Stimulated activated CD8-positive, alpha-beta memory T cell treated with anti-CD3 and anti-CD28 coated beads, Interleukin-2, amount 100 ng/mL, for 1 hour (primary cell): ENCODE data around the gene NLRC5.
"Not testable (repeated sequence)": the region's sequence is repeated elsewhere in the genome, so short reads cannot be mapped to it uniquely, and the experiment has no call there.

Source experiments
- DNase-seq, 2 donors: peaks; one replicate each; pipeline ENCODE4 v3.0.0-alpha.2; 2020; ENCODE audit warnings: low read depth in 2 of 2

The NLRC5 gene

DNA sequence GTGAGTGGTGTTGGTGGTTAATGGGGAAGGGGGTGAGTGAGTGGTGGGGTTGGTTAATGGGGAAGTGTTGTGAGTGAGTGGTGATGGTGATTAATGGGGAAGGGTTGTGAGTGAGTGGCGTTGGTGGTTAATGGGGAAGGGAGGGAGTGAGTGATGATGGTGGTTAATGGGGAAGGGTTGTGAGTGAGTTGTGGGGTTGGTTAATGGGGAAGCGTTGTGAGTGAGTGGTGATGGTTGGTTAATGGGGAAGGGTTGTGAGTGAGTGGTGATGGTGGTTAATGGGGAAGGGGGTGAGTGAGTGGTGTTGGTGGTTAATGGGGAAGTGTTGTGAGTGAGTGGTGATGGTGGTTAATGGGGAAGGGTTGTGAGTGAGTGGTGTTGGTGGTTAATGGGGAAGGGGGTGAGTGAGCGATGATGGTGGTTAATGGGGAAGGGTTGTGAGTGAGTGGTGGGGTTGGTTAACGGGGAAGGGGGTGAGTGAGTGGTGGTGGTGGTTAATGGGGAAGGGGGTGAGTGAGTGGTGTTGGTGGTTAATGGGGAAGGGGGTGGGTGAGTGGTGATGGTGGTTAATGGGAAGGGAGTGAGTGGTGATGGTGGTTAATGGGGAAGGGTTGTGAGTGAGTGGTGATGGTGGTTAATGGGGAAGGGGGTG, 81.8 kb downstream of the NLRC5 start:
- DNase-seq = not testable (repeated sequence)

DNA sequence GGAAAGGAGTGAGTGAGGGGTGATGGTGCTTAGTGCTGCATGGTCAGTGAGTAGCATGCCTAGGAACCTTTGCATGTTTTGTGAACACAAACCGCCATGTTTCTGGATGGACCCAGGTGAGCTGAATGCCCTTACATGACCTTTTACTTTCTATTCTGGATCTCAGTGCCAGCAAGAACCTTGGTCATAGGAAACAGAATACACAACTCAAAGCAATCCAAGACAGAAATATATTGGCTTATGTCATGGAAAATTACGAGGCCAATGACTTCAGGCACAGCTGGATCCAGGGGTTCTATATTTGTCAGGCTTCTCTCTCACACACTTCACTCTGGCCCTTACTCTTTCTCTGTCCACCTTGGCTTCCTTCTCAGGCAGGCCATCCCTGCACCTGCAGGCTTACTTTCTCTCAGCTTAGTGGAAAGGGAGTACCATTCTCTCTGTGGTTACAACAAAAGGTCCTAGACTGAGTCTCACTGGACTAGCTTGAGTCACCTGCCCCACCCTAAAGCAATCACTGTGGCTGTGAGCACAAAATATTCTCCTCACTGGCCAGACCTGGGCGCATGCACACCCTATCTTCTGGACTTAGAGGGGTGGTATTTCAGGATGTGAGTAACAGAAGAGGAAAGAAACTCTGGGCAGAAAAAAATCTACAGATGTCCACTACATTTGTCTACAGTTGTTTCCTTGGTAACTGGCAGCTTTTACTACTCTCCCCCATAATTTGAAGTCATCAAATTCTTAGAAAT, 82.7 kb downstream of the NLRC5 start:
- DNase-seq = no peak

DNA sequence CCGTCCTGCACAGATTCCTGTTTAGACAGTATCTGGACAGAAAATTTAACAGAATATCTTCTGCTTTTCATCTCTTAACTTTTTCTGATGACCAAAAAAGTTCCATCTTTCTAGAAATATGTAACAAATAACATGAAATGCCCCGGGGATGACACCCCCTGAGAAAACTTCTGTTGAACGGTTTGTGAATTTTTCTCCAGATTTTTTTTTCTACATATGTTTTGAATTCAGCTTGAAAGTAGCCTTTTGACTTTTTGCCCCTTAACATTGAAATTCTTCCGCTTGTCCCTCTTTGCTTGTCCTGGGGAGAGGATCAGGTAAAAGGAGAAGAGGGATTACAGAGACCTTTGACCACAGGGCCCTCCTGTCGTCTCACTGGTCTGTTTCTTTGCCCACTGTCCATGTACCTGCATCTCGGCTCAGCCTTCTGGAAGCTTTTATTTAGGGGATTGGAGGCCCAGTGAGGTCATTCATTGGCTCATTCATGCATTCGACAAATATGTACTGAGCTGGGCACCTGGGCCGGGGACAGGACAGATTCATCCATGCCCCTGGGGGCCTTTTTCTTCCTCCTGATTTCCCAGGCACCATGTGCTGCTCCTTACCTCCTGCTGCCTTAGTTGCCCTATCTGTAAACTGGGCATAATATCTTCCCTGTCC, 83.4 kb downstream of the NLRC5 start:
- DNase-seq = no peak

DNA sequence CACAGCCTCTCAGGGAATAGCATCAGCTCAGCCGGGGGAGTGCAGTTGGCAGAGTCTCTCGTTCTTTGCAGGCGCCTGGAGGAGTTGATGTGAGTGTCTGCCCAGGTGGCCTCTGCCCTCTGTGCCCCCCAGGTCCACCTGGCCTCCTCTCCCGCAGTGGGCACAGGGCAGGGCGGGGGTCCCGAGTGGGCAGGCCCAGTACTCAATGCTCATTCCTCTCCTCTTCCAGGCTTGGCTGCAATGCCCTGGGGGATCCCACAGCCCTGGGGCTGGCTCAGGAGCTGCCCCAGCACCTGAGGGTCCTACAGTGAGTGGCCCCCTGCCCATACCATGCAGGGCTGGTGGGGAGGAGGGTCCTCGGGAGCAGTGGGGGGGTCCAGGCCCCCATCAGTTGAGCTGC, 88.4 kb downstream of the NLRC5 start:
- no peak for DNase-seq

DNA sequence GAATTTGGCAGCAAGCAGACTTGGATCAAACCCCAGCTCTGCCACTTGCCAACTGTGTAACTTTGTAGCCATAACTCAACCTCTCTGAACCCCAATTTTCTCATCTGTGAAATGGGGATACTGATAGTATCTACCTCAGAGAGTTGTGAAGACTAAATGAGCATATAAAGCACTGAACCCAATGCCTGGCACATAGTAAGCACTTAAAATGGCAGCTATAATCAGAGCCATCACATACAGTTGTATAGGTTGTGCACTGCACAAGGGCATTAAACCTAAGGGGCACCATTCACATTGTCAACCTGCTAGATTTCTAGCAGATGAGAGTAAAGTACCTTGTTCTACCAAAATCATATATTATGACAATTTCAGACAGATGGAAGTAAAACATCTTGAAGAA, 92.4 kb downstream of the NLRC5 start:
- DNase-seq = no peak

DNA sequence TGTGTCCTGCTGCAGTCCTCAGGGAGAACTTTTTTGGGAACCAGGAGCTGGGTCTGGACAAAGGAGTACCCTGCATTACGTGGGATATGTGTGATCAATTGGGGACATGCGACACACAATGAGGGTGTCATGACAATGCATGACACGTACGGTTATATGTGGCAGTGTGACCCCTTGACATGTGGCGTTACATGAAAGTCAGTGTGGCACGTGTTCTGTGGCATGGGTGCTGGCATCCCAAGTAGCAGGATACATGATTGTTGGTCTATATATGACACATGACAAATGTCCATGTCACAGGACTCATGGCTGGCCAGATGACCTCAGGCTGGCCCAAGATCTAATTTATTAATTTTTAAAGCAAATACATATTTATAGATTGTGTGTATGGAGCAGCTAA, 93.3 kb downstream of the NLRC5 start:
- DNase-seq = no peak

DNA sequence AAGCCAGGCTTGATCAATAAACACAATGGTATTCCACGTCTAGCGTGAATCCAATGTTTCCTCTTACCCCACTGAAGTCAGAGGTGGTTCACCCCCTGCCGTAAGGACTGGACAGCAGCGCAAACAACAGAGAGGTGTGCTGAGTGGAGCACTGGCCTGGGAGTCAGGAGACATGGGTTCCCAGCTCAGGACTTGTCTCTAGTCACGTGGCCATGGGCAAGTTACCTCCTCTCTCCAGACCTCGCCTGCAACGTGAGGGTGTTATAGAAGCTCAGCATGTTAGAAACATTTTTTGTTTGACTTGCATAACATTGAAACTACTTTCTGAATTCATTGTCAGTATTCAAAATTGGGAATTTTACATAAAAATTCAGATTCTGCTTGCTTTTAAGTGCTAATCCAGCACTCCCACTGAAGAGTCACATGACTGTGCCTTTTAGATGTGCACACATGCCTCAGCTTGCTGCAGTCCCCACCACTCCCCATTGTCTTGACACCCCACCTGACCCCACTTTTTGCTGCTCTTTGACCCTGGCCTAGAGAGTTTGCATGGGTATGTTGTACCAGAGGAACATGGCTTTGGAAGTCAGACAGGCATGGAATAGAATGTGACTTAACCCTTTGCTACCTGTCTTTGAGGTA, 94.2 kb downstream of the NLRC5 start:
- no peak for DNase-seq

DNA sequence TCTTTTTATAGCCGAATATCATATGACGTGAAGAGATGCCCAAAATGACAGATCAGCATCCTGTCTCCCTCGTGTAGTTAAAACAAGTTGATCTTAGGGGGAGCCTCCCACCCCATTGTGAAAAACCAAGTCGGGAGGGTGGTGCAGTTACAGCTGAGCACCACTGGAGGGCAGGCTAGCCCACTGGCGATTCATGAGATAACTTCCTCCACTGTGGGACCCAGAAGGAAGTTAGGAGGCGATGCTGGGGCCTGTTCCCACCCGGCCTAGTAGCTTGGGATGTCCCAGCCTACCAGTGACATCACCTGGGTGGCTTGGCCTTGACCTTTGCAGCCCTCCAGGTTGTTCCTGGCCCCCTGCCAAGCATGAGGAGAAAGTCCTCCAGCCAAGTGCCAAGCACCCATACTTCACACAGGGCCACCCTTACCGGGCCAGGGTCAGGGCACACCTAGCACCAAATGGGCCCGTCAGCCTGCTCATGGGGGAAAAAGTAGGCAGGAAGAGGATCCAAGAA, 95.0 kb downstream of the NLRC5 start:
- peak; percentile 42 to 47 for DNase-seq

DNA sequence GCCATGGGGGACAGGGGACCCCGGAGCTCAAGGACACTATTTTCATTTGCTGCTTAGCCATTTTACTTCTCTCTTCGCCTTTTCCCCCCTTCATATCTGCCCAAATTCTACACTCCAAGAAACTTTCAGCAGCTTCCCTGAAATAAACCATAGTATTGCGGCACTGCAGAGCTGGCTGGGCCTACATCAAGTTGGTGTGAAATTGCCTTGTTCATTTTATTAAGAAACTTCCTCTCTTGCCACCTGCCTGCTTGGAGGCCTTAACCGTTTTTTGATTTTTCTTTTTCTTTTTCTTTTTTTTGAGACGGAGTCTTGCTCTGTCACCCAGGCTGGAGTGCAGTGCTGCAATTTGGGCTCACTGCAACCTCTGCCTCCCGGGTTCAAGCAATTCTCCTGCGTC, 95.6 kb downstream of the NLRC5 start:
- DNase-seq = no peak

DNA sequence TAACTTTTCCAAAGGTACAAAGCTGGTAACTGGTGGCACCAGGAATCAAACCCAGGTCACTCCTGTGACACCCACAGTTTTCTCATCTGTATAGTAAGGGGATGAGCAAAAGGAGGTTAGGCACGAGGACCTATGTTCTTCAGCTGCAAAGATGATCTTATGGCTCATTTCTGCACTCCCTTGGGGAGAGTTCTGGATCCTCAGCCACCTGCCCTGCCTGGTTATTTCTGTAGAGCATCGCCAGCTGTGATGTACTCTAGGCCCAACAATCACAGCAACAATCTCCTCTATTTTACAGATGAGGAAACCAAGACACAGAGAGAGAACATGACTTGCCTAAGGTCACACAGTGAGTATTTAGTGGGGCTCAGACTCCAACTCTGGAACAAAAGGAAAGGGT, 97.6 kb downstream of the NLRC5 start:
- no peak for DNase-seq

DNA sequence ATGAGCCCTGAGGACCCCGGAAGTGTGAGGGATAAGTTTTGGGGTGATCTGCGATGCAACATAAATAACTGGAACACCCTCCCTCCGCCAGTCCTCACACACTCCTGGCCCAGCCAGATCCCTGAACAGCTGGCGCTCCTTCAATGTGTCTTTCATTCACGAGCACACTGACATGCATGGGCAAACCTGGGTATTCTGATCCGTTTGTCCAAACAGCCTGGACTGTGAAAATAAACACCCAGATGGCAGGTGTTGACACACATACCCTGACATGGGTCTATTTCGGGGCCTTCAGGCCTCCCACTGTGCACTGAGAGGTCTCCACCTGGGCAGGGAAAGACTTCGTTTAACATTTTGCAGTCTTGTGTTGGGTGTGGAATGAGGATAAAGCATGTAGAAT, 100.0 kb downstream of the NLRC5 start:
- no peak for DNase-seq

DNA sequence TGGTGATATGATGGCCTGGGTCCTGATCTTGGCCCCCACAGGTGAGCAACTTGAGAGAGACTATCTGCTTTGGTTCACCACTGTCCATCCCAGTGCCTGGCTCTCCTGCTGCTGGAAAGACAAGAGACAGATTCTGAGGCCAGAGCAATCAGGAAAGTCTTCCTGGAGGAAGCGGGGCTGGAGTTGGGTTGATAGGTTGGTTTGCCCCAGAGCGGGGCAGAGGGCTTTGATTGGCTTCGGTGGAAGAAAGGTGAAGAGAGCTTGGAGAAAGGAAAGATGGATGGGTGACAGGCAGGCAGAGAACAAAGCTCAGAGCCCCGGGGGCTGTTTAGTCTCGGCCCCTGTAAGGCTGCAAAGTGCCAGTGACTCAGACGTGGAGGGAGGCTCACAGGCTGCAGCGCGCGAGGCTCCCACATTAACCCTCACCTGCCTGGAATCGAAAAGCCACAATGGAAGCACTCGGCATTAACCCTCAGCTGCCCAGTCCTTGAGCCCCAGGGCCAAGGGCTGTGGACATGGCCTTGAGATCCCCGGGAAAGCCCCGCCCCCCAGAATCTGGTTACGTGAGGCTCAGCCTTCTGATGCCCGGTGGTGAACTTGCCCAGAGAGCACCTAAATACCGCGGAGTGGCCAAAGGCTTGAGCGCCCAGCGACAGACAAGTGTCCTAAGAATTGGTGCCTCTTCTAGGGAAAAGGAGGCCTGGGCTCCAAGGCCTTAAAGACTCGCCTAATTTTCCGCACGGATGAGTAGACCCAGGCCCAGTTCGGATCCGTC, 102.0 kb downstream of the NLRC5 start:
- DNase-seq = no peak

DNA sequence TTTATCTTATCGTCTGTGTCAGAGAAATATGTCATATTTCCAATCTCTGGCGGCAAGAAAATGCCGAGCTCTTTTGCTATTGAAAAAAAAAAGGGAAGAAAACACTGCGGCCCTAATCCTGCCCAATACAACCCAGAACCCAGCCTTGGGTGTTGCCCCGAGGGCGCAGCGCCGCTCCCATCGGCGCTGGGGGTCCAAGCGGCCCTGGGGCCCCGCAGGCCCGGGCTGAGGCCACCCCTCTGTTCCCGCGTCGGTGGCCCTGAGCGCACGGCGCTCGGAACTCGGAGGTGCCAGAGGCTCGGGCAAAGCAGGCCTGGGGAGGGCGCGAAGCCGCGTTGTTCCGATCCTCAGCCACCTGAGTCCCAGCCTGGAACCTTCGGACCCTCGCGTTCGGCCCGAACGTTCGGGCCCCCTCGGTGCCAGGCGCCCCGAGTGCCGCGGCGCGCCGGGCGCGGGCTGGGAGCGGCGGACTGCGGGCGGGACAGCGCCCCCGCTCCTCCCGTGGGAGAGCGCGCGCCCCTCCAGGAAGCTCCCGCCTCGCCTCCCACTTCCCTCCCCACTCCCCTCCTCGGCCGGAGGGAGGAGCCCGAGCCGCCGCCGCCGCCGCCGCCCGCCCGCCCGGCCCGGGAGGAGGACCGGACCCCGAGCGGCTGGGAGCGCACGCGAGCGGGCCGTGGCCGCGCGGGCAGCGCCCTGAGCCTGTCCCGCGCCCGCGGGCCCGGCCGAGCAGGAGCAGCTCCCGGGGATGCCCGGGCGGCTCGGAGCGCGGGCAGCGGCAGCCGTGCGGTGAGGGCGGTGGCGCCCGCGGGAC, 102.8 kb downstream of the NLRC5 start, which contains the start of gene CPNE2:
TSS of gene CPNE2 (plus strand) at position 609 of the 811 bp plus-strand sequence. CDS start 18,160 bp downstream, outside the sequence.
- DNase-seq = no peak

DNA sequence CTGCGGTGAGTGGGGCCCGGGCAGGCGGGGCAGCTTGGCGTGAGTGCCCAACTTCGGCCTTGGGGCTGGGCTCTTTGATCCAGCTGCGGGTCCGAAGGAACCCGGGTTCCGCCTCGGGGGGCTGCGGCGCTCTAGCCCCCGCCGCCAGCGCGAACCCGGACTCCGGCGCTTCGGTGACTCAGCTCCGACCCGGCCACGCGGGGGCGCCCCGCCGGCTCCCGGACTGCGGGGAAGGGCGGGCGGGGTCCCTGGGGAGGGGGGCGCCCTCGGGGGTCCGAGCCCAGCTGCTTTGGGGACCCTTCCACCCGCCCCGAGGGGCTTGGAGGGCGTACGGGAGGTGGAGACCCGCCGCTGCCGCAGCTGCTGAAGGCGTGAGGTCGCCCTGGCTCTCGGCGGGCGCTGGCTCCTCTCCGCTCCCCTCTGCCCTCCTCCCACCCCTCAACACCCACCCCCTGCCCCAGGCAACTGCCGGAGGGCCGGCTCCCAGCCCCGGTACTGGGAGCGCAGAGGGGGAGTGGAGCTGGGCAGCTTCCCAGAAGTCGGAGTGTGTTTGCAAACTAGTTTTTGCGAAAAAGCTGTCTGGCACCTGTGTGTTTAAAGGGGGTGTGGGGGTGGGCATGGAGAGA, 103.5 kb downstream of the NLRC5 start:
- DNase-seq = peak; percentile 14 to 24

DNA sequence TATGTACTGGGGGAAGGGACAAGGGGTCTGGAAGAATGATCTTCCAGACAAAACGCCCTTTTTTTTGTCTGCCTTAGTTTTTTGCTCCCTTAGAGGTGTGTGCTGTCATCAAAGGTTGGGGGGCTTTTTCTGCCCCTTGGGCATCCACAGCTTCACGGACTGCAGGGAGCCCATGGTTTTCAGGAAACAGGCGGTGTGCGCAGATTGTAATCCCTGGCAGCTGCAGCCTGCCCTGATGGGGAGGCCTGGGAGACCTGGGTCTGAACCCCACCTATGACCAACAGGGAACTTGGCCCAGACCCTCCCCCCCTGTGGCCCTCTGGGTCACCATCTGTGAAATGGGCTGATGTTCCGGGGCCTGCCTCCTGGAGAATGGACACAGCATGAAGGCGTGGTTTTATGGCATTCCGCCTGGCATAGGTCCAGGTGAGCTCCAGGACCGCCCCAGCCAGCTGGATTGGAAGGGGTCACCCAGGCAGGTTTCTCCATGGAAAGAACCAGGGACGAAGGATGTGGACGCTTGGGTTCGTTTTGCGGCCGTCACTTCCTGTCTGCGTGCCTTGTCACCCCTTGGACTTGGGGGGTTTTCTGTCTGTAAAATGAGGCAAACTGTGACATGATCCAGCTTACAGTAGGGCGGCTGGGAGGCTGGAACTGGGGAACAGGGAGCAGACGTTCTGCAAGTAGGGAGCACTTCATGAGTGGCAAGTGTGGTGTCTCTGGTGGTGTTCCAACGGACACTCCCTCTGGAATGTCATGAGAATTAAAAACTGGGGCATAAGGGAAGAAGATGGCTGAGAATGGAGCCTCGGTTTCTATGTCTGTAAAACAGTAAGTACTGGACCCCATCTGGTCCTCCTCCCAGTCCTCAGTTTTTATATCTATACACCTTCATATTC, 104.6 kb downstream of the NLRC5 start:
- no peak for DNase-seq

DNA sequence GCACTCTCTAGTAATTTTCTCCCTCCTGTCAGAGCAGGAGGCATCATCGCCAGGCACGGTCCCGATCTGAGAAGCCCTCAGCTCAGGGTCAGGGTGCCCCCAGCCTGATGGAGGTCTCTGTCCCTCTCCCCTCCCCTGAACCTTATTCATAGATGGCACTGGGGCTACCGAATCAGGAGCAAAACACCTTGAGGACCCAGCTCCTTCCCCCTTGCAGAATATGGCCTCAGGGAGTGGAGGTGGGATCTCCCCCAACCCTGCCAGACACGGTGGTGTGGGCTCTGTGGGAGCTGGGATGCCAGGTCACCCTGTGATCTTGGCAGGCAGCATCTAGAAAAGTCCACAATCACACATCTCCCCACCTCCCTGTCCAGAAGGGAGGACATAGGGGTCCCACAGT, 105.6 kb downstream of the NLRC5 start:
- DNase-seq = no peak

DNA sequence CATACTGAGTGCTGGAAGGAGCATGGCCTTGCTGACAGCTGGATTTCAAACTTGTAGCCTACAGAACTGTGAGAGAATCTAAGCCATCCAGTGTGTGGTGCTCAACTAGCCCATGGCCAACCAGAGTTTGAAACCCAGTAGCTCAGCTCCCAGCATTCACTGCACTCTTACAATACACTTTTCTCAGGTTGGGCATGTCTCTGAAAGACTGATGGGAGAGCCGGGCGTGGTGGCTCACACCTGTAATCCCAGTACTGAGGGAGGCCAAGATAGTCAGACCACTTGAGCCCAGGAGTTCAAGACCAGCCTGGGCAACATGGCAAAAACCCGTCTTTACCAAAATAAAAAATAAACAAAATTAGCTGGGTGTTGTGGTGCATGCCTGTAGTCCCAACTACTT, 106.8 kb downstream of the NLRC5 start:
- no peak for DNase-seq

DNA sequence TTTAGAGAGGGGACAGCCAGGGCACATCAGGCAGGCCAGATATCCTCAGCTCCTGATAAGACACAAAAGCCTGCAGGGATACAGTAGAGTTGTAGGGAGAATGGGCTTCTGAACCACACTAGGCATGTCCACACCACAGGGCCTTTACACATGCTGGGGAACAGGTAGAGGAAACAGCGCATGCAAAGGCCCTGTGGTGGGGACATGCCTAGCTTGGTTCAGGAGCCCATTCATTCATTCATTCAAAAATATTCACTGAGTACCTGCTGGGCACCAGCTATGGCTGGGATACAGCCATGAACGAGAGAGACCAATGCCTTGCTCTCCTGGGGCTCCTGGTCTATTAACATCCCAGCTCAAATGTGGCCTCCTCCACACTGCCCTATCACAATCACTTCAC, 107.4 kb downstream of the NLRC5 start:
- DNase-seq = no peak

DNA sequence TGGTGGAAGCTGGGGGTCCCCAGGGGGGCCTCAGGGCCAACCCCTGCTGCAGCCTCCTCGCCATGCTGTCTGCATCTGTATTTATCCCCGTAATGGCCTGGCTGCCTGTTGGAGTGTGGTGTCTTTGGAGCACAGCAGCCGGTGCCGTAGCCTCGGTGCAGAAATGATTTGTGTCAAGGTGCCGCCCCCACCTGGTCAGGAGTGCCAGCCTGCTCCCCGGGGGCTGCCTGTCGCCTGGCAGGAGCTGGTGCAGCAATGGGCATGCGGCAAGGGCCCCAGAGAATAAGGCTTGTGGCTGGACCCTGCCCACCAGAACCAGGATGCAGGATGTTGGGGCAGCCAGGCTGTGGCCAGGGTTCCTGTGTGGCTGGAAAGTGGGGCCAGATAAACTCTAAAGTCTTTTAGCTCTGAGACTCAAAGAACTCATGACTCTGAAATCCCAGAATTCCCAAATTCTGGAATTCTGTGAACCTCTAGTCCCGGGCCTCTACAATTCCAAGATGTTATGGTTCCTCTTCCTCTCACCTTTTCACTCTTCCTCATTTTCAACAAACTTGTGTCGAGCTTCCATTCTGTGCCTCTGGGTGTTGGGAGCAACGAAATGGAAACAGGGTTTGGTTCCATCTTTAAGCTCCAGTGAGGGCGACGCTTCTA, 109.0 kb downstream of the NLRC5 start:
- no peak for DNase-seq
